Activated naive CD4-positive, alpha-beta T cell treated with Interleukin-2 at 50 U/mL for 16 hours (primary cell): Measurements from ENCODE around the gene MINDY4.

Source experiments
- DNase-seq: peaks from one replicate; pipeline ENCODE4 v3.0.0-alpha.2; 2020

Gene MINDY4

DNA sequence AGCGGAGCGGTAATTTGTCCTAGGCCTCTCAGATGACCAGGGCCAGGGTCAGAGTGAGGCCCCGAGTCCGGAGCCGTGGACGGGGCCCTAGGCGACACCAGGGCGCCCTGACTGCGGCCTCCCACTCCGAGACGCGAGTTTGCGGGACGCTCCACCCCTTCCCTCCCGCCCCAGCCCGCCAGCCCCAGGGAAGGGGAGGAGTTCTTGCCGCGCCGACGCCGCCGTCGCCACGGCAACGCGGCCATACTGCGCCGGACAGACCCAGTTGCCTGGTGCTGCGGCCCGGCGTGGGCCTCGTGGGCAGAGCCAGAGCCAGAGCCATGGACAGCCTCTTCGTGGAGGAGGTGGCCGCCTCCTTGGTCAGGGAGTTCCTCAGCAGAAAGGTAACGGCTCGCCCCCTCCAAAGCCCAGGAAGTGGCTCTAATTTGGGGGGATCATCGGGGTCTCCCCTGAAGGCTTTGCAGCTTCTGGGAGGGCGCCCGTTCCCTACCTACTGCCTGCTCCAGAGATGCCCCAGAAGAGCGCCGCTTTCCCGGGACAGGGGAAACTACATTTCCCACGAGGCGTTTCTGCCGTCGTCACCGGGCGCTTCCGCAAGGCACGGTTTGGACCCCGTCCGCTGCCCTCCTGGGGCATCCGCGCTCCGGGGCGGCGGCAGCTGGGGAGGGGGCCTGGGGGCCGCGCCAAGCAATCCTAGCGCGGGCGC is at the start of gene MINDY4:
Gene MINDY4, plus strand, starts transcription at position 244 of the 706 bp plus-strand sequence. Its CDS starts 77 bp downstream, at position 321.
- peak; percentile 75 for DNase-seq

GRCh38 chr7:30722187-30722586 is 49.0 kb upstream of the MINDY4 start:
- no peak for DNase-seq

- no peak for DNase-seq
Observed at GRCh38 chr7:30722671-30723070, 48.5 kb upstream of the MINDY4 start.

DNA sequence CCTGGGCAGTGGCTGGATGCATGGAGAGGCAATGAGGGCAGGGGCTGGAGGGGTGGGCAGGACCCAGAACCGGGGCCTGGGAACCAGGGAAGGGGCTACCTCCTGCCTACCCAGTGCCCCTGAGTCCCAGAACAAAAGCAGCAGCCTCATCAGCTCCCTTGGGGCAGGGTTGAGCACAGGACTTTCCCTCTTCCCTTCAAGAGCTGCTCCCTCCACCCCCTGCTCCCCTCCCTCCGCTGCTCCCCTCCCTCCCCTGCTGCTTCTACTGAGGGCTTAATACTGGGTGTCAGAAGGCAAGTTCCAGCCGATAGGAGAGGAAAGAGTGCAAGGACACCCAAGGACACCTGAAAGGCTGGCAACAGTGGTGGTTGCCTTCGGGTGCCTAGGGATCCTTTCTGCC is 47.4 kb upstream of the MINDY4 start:
- no peak for DNase-seq

DNA sequence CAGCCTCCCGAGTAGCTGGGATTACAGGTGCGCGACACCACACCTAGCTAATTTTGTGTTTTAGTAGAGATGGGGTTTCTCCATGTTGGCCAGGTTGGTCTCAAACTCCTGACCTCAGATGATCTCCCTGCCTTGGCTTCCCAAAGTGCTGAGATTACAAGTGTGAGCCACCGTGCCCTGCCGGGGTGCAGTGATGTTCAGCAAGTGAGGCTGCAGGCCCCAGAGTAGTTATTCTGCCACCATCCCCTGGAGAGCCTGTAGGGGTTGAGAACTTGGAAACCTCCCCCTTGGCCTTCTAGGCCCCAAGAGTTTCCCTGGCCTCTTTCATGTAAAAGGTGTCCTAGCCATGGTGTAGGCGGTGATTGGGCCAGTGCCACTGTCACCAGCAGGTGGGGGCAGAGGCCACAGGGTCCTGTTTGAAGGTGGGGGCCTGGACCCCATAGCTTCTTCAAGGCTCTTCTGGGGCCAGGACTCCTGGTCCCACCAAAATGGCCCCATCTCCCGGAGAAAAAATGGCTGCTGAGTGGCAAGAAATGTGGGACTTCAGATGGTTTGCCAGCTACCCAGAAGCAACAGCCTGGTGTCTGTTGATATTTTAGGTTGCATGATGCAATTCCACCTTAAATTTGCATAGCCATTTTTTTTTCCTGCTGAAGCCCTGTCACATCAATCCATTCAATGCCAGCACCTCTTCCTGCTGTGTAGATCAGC is 44.8 kb upstream of the MINDY4 start:
- peak; percentile 18 for DNase-seq

- peak; percentile 31 for DNase-seq
Observed at GRCh38 chr7:30727061-30727945, 43.9 kb upstream of the MINDY4 start.

DNA sequence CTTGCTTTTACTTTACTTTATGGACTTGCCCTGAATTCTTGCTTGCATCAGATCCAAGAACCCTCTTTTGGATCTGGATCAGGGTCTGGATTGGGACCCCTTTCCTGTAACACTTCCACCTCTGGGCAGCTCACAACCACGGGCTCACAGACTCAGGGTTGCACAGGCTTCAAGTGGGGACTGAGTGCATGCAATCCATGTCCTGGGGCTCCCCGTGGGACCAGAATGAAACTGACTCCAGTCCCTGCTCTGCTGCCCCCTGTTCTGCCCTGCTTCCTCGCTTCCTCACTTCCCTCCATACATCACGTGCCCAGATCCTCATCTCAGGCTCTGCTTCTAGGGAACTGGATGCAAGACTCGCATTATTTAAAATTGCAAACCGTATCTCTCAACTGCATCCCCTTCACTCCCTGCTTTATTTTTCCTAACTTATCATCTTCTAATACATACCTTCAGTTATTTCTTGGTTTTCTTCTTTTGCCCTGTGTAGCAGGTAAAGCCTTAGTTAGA is 42.6 kb upstream of the MINDY4 start:
- DNase-seq: no peak

DNA sequence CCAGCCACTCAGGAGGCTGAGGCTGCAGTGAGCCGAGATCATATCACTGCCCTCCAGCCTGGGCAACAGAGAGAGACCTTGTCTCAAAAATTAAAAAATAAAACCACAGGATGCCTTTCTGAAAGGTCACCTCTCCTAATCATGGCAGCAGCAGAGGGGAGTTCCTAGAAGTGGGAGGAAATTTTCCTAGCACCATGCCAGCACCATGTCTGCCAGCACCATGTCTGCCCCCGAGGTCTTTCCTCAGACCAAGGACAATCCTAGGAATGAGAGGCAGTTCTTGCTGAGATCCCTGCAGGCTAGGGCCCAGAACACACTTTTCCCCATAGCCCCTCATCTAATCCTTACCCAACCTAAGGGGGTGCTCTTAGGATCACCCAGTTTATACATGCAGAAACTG is 41.6 kb upstream of the MINDY4 start:
- DNase-seq: no peak

- no peak for DNase-seq
Observed at GRCh38 chr7:30730097-30730496, 41.1 kb upstream of the MINDY4 start.

DNA sequence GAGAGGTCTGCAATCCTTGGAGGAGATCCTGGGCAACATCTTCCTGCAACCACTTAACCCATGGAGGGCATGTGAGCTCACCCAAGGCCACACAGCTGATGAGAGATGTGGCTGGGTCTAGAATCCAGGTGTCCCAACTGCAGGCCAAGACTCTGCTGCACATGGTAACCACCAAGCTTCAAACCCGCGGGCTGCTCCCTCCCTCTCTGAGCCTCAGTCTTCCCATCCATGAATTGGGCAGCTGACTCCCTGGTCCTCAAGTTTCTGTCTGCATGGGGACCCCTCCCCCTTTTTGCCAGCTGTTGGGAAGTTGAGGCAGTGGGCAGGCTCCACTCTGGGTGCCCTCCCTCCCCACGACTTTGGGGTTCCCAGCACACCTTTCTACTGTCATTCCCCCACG is 40.2 kb upstream of the MINDY4 start:
- no peak for DNase-seq

GRCh38 chr7:30731581-30731980 is 39.6 kb upstream of the MINDY4 start:
- no peak for DNase-seq

DNA sequence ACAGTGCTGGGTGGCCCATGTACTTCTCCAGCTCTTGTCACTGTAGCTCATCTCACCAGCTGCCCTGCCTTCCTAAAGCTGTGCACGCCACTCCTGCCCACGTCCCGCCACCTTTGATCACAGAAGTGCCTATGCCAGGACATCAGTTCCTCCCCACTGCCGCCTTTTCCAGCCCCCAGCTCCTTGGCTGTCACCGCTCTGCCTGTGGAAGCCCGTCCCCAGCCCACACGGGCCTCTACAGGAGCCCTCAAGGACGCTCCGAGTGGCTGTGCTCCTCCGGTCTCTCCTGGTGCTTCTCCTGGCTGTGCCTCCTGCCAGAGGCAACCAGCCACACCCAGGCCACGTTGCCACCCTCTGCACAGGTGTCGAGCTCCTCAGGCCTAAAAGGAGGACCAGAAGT is 38.6 kb upstream of the MINDY4 start:
- DNase-seq: no peak

GRCh38 chr7:30733216-30733615 is 38.0 kb upstream of the MINDY4 start:
- no peak for DNase-seq

- DNase-seq: no peak
Observed at GRCh38 chr7:30733691-30734090, 37.5 kb upstream of the MINDY4 start.

DNA sequence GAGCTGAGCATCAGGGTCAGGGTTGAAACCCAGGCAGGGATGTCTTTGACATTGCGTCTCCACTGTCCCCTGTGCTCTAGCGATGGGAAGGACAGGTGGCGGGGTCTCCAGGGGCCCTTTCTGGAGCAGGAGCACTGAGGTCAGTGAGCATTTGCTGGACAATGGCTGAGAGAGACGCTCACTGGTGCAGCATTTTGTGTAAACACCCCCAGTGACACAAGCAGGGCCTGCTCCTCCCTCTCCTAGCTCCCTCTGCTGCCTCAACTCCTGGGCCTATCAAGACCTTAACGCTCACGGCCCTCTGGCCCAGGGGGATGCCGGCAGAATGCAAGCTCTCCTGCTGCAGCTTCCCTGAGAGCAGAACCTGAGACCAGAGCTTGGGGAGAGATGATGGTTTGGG is 36.7 kb upstream of the MINDY4 start:
- DNase-seq: no peak

DNA sequence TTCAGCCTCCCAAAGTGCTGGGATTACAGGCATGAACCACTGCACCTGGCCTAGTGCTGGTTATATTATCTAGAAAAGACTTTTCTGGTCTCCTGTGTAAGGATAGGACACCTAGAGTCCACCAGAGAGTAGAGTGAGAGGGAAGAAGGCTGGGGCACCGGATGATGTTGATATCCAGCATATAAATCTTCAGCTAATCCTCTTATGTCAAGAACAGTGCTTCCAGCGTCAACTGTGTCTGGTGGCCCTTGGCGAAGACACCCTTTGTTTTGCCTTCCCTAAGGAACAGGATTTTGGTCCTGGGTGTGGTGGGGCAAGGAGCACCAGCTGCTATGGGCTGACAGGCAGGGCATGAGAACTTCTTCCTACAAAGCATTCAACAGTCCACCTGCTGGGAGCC is 35.6 kb upstream of the MINDY4 start:
- no peak for DNase-seq

GRCh38 chr7:30736291-30736690 is 34.9 kb upstream of the MINDY4 start:
- DNase-seq: no peak

GRCh38 chr7:30738026-30738915 is 32.9 kb upstream of the MINDY4 start:
- no peak for DNase-seq

- DNase-seq: no peak
Observed at GRCh38 chr7:30739691-30740090, 31.5 kb upstream of the MINDY4 start.

DNA sequence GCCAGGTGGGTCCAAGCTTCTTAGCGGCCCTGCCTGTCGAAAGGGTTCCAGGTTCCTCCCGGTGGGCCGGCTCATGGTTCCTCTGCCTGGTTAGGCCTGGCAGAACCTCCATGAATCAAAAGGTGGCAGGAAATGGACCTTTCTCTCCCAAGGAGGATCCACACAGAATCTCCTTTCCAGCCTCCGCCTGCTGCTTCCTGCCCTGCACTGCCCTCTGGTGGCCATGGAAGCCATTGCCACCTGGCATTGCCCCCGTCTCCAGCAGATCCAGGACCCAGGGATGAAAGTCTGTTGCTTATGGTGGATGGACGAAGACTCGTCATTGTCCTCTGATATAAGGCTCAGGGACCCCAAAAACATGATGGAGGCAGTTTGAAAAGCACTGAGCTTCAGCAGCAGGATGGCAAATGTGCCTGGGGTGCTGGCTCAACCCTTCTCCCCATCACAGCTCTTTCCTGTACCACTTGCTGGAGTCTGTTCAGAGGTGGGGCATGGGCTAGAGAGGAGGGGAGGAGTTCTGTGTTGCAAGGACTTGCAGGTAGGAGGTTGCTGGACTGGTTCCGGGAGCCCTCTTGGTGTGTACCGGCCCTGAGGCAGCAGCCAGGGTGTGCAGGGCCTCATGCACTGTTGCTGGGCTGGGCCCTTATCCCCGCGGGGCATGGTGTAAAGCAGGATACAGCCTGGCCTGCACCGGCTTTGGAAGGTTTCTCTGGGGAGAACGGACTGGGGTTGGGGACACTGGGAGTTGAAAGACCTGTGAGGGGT is 30.6 kb upstream of the MINDY4 start:
- peak; percentile 75 for DNase-seq

- no peak for DNase-seq
Observed at GRCh38 chr7:30741289-30741688, 29.9 kb upstream of the MINDY4 start.
